Stimulated activated CD4-positive, alpha-beta T cell treated with anti-CD3 and anti-CD28 coated beads, Interleukin-15, amount 100 ng/mL, for 48 hours (primary cell): ENCODE measurements around the gene C4orf46.
A peak's percentile ranks its signal among the peaks of the same experiment; 100 is the strongest.
"Not testable (repeated sequence)": the region's sequence is repeated elsewhere in the genome, so short reads cannot be mapped to it uniquely, and the experiment has no call there.

ENCODE experiments used
- DNase-seq, 2 donors: peaks; one replicate each; pipeline ENCODE4 v3.0.0-alpha.2; 2020; ENCODE audit warnings: low read depth in 2 of 2

Gene C4orf46

DNA sequence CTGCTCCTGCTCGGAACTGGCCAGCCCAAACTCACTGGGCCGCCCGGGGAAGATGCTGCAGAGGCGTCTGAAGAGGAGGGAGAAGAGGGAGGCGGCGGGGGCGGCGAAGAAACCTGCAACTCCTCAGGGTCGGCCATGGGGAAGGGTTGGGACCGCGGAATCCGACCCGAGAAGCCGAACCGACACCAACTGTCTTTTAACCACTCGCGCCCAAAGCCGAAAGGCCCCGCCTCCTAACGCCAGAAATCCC lies at the start of gene C4orf46:
C4orf46 (minus strand) TSS at position 223 of the 250 bp plus-strand sequence; CDS start at position 137, 86 bp downstream.
- no peak for DNase-seq

DNA sequence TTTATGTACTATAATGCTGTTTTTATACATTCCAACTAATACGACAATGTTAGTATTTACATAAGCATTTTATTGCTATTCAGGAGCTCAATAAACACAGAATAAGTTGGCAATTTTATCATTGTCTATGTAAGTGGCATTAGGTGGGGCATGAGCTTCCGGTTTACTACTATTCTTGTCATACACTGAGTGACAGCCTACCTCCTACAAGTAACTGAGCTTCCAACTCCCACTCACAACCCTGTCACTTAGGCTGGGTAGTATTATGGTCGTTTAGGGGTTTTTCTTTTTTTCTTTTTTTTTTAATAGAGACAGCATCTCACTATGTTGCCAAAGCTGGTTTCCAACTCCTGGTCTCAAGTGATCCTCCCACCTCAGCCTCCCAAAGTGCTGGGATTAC lies 44.1 kb upstream of the C4orf46 start:
- DNase-seq: no peak

DNA sequence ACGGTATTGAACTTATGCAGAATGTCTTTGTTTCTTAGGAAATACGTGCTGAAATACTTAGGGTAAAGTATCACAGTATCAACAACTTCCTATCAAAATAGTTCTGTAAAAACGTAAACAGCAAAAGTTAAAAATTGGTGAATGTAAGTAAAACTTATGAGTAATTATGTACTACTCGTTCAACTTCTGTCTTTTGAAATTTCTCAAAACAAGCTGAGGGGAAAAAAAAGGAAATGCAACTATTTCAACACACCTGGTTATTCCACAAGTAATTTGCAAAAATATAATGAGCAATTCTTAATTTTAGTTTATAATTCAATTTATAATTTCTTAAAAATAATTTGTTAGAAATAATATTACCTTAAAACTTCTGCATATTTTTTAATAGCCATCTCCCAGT lies 43.2 kb upstream of the C4orf46 start:
- DNase-seq: no peak

DNA sequence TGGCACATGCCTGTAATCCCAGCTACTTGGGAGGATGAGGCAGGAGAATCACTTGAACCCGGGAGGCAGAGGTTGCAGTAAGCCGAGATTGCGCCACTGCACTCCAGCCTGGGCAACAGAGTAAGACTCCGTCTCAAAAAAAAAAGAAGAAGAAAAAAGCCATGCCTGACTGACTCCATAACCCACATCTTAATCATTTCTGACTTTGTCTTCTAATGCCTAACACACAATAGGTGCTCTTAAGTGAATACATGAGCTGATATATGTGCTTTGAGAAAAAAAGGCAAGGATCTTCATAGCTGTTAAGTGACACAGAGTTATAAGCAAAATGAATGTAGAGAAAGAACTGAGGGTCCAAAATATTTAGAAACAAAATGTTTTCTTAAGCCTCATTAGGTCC lies 40.9 kb upstream of the C4orf46 start:
- not testable (repeated sequence) for DNase-seq

DNA sequence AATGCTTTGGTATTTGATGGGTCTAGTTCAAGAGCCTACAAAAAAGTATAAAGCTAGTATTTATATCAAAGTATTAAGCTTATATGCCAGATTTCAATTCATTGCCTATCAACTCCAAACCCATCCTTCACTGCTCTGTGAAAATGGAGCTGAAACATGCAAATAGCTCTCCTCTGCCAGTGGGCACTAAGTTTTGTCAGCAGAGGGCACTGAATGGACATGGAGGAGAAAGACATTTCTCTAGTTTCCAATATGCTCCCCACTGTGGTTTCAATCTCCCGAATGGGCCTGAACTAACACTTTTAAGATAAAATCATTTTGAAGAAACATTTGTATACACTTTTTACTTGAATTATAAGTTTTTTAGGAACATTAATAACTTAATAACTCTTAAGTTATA lies 39.1 kb upstream of the C4orf46 start:
- no peak for DNase-seq

DNA sequence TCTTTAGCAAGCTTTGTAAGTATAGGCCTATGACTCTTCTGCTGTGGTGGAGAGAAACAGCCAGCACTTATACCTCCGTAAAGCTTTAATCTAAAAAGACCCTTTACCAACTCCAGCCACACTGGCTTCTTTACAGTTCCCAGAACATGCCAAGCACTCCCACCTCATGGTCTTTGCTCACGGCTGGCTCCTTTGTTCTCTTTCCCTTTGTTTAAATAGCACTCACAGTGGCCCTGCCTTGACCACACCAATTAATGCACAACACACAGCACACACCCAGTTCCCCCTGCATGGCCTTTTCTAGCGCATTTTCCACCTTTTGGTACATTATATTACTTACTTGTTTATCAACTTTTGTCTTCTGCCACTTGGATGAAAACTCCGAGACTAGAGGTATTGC lies 32.6 kb upstream of the C4orf46 start:
- no peak for DNase-seq

DNA sequence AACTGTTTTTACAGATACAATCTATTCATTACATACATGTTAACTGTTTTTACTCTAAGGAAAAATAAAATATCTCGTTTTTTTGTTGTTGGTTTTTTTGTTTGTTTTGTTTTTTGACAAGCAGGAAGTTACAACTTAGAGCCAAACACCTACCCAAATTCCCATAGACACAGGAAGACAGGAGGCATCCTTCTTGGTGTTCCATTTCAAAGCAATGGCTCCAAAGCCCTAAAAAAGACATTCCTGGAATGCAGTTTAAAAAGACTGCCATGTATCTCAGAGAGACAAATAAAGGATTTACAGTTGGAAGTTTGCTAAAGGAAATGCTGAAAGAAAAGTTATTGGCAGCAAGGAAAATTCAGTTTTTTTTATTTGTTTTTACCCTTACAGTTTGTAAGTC lies 17.1 kb upstream of the C4orf46 start:
- DNase-seq: no peak

DNA sequence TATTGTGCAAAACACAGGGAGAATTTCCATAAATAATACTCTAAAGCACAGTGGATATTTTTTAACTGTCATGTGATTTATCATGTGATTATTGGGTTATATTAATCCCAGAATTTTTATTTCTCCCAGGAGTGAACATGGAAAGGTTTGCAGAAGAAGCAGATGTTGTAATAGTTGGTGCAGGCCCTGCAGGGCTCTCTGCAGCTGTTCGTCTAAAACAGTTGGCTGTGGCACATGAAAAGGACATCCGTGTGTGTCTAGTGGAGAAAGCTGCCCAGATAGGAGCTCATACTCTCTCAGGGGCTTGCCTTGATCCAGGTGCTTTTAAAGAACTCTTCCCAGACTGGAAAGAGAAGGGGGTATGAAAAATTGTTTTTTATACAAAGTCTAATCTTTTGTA lies 10.4 kb upstream of the C4orf46 start:
- DNase-seq: no peak

DNA sequence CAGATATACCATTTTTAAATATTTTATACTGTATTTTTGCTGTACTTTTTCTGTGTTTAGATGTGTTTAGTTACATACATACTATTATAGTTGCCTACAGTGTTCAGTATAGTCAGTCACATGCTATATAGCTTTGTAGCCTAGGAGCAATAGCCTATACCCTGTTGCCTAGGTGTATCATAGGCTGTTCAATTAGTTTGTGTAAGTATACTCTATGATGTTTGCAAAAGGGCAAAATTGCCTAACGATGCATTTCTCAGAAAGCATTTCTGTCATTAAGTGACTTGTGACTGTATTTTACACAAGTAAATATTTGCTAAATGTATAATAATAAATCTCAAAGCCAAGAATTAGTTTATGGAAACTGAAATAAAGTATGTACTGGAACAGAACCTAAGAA lies 9.9 kb upstream of the C4orf46 start:
- no peak for DNase-seq

DNA sequence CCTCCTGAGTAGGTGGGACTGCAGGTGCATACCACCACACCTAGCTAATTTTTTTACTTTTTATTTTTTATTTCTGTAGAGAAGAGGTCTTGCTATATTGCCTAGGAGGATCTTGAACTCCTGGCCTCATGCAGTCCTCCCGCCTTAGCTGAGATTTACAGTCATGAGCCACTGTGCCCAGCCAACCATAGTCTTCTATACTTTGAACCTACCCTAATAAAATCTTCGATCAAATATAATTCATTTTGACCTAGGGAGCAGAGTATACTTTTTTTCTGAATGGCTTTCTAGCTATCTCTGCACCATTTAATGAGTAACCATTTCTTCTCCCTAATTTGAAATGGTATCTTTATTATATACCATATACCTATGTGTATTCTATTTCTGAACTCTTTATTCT lies 7.1 kb upstream of the C4orf46 start:
- DNase-seq: no peak

DNA sequence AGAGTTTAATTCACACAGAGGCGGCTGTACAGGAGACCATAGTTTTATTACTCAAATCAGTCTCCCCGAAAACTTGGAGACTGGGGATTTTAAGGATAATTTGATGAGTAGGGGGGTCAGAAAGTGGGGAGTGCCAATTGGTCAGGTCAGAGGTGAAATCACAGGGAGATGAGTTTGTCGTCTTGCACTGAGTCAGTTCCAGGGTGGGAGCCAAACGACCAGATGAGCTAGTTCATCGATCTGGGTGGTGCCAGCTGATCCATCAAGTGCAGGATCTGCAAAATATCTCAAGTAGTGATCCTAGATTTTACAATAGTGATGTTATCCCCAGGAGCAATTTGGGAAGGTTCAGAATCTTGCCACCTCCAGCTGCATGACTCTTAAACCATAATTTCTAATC lies 4.4 kb upstream of the C4orf46 start:
- no peak for DNase-seq

DNA sequence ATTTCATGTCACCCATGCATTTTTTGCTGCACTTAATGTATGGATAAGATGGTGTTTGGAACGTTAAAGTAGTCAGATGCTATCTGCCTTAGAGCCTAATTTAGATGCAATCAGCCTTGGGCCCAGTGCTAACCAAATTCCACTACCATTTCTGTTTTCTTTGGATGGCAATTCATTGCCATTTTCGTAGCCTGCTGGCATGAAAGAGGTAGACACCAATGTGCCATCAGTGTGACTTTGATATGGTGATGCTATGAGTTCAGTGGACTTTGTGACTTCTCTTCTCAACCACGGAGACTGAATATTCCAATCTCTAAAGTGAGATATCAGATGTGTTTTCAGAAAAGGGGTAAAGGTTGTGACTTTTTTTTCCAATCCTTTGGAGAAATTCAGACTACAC lies 1.9 kb upstream of the C4orf46 start:
- no peak for DNase-seq

DNA sequence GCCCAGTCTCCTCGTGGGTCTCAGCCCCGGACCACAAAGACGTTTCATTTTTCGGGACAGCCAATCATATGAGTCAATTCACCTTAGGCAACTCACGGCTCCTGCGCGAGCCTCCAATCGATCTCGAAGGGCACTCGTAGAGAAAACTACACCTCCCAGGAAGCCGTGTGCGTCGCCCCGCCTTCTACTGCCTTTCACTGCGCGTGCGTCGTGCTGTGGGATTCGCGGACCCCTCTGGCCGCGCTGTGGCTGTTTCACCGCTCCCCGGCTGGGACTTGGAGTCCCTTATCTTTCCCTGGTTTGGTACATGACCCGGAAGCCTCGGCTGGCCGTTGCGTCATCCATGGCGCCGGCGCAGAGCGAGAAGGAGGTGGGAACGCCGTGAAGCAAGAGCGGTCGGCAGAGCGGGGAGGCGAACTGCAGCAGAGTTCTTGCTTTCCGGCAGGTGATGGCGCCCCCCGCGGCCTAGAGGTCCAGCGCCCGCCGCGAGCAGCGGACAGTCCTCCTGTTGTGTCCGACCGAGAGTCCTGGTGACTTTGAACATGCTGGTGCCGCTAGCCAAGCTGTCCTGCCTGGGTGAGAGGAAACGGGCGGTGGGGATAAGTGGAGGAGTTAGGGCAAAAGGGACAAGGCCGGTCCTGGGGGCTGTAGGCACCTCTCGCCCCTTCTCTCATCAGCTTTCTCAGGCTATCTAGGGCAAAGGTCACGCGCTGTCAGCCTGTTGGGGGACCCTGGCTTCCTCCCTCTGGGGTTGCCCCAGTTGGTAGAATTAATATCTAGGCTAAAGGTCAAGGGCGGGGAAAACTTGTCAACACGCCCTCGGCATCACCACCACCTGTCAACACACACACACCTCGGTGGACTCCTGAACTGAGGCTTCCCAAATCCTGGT lies 474 bp upstream of the C4orf46 start, which contains the start of gene ETFDH:
ETFDH (plus strand) TSS at position 382 of the 892 bp plus-strand sequence; CDS start at position 543, 161 bp downstream.
- peak; percentile 93 to 97 for DNase-seq

DNA sequence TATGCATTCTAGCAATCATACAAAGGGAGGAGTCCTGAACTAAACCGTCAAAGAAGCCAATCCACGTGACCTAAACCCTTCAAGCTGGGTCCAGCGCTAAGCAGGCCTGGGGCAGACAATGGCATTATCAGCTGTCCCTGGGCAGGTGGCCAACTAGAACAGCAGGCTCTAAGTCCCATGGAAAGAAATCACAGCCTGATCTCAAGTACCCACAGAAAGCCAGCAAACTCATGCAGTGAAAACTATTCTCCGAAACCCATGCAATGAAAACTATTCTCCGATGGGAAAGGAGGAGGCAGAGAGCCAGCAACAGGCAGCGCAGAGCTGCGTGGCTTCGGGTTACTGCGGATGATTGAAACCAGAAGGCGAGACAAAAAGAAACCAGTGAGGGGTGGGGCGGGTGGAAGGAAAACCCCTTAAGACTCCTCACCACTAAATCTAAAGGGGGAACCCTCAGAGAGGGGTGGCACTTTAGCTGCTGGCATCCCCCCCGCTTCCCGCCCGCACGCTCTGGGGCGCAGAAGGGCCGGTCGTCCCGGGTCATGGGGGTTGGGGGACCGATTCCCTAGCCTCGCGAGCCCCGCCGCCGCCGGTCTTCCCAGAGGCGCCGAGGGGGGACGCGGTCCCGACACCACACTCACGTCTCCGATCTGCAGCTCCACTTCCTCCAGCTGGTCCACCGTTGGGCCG lies 567 bp downstream of the C4orf46 start:
- peak; percentile 49 to 50 for DNase-seq

DNA sequence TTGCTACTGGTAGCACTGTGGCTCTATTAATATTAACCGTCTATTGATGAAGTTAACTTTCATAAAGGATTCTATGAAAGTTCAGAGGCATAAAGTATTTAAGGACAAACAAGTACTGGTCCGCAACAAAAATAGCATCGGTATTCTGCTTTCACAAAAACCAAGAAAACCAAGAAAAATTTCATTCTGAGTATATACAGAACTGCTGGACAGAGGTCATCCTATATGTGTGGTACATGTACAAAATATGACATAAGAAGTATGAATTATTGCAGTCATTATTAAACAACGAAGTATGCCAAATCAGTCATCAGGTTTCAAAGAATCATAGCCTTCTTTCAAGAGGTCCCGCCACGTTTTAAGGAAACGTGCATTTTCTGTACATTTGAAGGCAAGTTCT lies 2.4 kb downstream of the C4orf46 start:
- no peak for DNase-seq

DNA sequence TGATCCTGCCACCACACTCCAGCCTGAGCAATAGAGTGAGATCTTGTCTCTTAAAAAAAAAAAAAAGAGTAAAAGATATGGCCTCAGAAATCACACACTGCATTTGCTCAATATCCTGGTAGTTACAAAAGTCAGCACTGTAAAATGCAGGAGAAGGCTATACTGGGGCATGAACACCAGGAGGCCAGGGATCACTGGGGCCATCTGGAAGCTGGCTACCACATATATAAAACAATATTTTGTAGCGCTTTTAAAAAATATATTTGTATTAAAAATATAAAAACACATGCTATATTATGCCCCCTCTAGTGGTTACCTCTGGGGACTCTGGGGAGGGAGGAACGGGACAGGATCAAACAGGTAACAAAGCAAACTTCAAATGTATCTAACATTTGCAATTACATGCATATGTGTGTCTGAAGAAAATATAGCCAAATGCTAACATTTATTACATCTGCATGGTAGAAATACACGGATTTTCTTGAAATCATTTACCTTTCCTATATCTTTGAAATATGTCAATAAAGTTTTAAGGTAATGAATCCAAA lies 4.0 kb downstream of the C4orf46 start:
- no peak for DNase-seq

DNA sequence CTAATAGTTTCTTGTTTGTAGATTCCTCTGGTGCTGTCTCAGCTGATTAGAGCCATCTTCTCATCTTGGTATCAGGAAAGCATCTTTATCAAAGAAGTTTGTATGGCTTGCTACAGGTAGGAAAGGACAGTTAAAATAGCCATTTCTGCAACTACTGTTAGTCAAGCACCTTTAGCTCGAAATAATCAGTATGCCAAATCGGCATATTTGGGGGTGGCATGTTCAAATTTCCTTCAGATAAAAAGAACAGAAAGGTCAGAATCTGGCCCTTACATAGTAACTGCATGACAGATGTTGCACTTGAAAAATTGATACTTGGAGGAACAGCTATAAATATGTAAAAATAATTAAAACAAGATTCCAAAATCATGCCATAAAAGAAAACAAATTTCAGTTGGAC lies 4.8 kb downstream of the C4orf46 start:
- no peak for DNase-seq

DNA sequence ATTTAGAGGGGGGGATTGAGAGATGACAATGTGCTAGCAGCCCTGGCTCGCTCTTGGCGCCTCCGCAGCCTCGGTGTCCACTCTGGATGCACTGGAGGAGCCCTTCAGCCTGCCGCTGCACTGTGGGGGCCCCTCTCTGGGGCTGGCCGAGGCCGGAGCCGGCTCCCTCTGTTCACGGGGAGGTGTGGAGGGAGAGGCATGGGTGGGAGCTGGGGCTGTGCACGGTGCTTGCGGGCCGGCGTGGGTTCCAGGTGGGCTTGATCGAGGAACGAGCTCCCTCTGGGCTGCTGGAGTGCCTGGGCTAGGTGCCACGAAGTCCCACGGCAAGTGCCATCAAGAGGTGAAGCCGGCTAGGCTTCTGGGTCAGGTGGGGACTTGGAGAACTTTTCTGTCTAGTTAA lies 6.9 kb downstream of the C4orf46 start:
- no peak for DNase-seq

DNA sequence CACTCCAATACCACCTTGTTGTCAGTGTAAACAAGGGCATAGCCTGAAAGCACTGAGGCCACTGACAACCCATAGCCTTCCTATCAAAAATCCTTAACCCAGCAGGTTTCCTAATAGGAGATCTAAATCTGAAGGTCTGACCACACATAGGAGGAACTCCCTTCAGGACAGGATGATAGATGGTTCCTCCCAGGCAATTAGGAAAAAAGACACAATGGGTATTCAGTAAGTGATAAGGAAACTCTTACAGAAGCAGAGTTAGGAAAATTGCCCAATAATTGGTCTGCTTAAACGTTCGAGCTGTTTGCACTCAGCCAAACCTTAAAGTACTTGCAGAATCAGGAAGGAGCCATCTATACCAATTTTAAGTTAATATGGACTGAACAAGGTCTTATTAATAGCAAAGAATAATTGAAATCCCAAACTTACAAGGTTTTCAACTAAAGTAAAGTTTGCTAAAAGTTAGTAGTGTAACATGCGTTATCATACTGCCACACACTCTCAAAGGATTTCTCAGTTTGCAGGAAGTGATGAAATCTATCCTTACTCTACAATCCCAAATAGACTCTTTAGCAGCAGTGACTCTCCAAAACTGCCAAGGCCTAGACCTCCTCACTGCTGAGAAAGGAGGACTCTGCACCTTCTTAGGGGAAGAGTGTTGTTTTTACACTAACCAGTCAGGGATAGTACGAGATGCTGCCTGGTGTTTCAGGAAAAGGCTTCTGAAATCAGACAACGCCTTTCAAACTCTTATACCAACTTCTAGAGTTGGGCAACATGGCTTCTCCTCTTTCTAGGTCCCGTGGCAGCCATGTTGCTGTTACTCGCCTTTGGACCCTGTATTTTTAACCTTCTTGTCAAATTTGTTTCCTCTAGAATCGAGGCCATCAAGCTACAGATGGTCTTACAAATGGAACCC lies 7.7 kb downstream of the C4orf46 start:
- not testable (repeated sequence) for DNase-seq

DNA sequence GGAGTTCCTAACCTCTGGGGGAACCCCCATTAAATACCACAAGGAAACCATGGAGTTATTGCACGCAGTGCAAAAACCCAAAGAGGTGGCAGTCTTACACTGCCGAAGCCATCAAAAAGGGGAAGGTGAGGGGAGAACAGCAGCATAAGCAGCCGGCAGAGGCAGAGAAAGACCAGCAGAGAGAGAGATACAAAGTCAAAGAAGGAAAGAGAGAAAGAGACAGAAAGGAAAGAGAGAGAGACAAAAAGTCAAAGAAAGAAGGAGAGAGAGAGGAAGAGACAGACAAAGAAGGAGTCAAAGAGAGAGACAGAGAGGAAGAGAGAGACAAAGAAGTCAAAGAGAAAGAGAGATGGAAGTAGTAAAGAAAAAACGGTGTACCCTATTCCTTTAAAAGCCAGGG lies 8.4 kb downstream of the C4orf46 start:
- not testable (repeated sequence) for DNase-seq

DNA sequence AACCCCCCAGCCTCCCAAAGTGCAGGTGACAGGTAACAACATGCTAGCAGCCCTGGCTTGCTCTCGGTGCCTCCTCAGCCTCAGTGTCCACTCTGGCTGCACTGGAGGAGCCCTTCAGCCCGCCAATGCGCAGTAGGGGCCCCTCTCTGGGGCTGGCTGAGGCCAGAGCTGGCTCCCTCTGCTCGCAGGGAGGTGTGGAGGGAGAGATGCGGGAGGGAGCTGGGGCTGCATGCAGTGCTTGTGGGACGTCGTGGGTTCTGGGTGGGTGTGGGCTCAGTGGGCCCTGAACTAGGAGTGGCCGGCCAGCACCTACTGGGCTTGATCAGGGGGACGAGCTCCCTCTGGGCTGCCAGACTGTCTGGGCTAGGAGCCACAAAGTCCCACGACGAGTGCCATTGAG lies 14.4 kb downstream of the C4orf46 start:
- no peak for DNase-seq

DNA sequence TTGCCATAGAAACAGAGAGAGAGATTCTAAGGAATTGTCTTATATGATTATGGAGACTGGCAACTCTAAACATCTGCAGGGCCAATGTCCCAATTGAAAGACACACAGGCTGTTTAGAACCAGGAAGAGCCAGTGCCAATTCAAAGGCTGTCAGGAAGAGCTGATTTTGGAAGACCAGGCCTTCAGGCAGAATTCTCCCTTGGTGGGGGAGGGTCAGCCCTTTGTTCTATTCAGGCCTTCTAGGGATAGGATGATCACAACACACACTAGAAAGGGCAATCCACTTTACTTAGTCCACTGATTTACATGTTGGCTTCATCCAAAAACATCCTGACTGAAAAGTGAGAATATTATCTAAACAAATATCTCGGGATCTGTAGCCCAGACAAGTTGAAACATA lies 15.2 kb downstream of the C4orf46 start:
- DNase-seq: no peak
